Measurements from ENCODE around the gene IRF5.

IRF5 gene

GRCh38 chr7:128904381-128905197 is 33.1 kb upstream of the IRF5 start:
- Histone ChIP-seq H3K9me2 (replicated peaks; ENCODE audit: low read depth, low read length) (no peaks in the 10 kb centered on the region), H3K36me3 (ENCODE audit: insufficient read depth, low read length) (no peaks in the 10 kb centered on the region), H3K4me2 (ENCODE audit: low read depth, low read length, poor library complexity, severe bottlenecking) (peak overlapping the region; percentile 23), H3K9ac (ENCODE audit: low read depth, low read length, poor library complexity, severe bottlenecking) (no peak overlapping the region), H3K4me3 (ENCODE audit: low read length, poor library complexity, severe bottlenecking) (peak overlapping the region; percentile 11), H3K4me1 (ENCODE audit: insufficient read depth, low read length, poor library complexity, severe bottlenecking) (peaks cover 4% of the 10 kb centered on the region), H3K79me2 (ENCODE audit: insufficient read depth, low read length) (no peaks in the 10 kb centered on the region), H3F3A (ENCODE audit: low read depth) (no peaks in the 10 kb centered on the region), H2AFZ (ENCODE audit: low read length) (peak overlapping the region; percentile 47), H3K9me3 (ENCODE audit: insufficient read depth, low read depth, low read length) (0 out of 2 replicates have a peak, but pooled peaks cover under 1% of the 10 kb centered on the region), H4K20me1 (ENCODE audit: insufficient read depth, low read length, poor library complexity, severe bottlenecking) (no peaks in the 10 kb centered on the region), H3K27me3 (ENCODE audit: insufficient read depth, low read length, poor library complexity, severe bottlenecking) (no peaks in the 10 kb centered on the region)
- TF ChIP-seq CTCF (conservative IDR thresholded peaks at IDR 0.05; ENCODE audit: low read length) (peak; percentile 89), EZH2phosphoT487 (IDR thresholded peaks at IDR 0.05; ENCODE audit: borderline replicate concordance) (no peak)

GRCh38 chr7:128906001-128906765 is 31.5 kb upstream of the IRF5 start:
- Histone ChIP-seq H3F3A (ENCODE audit: low read depth) (no peaks in the 10 kb centered on the region), H3K27me3 (ENCODE audit: insufficient read depth, low read length, poor library complexity, severe bottlenecking) (no peaks in the 10 kb centered on the region), H3K9ac (ENCODE audit: low read depth, low read length, poor library complexity, severe bottlenecking) (no peak overlapping the region), H3K79me2 (ENCODE audit: insufficient read depth, low read length) (no peaks in the 10 kb centered on the region), H3K4me1 (ENCODE audit: insufficient read depth, low read length, poor library complexity, severe bottlenecking) (peaks cover 4% of the 10 kb centered on the region), H3K4me2 (ENCODE audit: low read depth, low read length, poor library complexity, severe bottlenecking) (no peak overlapping the region), H3K9me3 (ENCODE audit: insufficient read depth, low read depth, low read length) (no peaks in the 10 kb centered on the region), H2AFZ (ENCODE audit: low read length) (no peak overlapping the region), H3K9me2 (replicated peaks; ENCODE audit: low read depth, low read length) (no peaks in the 10 kb centered on the region), H3K4me3 (ENCODE audit: low read length, poor library complexity, severe bottlenecking) (no peak overlapping the region), H3K36me3 (ENCODE audit: insufficient read depth, low read length) (no peaks in the 10 kb centered on the region), H4K20me1 (ENCODE audit: insufficient read depth, low read length, poor library complexity, severe bottlenecking) (no peaks in the 10 kb centered on the region)
- no peak for TF ChIP-seq EZH2phosphoT487 (IDR thresholded peaks at IDR 0.05; ENCODE audit: borderline replicate concordance)
- no peak for TF ChIP-seq CTCF (conservative IDR thresholded peaks at IDR 0.05; ENCODE audit: low read length)

- no peak overlapping the region for H2AFZ ChIP-seq (ENCODE audit: low read length)
- H3K4me2 ChIP-seq (ENCODE audit: low read depth, low read length, poor library complexity, severe bottlenecking): no peak overlapping the region
- TF ChIP-seq EZH2phosphoT487 (IDR thresholded peaks at IDR 0.05; ENCODE audit: borderline replicate concordance): no peak
- TF ChIP-seq CTCF (conservative IDR thresholded peaks at IDR 0.05; ENCODE audit: low read length): no peak
- peaks cover 4% of the 10 kb centered on the region for H3K4me1 ChIP-seq (ENCODE audit: insufficient read depth, low read length, poor library complexity, severe bottlenecking)
- H3K27me3 ChIP-seq (ENCODE audit: insufficient read depth, low read length, poor library complexity, severe bottlenecking): no peaks in the 10 kb centered on the region
- H3K4me3 ChIP-seq (ENCODE audit: low read length, poor library complexity, severe bottlenecking): no peak overlapping the region
- H3F3A ChIP-seq (ENCODE audit: low read depth): no peaks in the 10 kb centered on the region
- H3K36me3 ChIP-seq (ENCODE audit: insufficient read depth, low read length): no peaks in the 10 kb centered on the region
- H3K9me2 ChIP-seq (replicated peaks; ENCODE audit: low read depth, low read length): no peaks in the 10 kb centered on the region
- no peaks in the 10 kb centered on the region for H3K9me3 ChIP-seq (ENCODE audit: insufficient read depth, low read depth, low read length)
- H3K79me2 ChIP-seq (ENCODE audit: insufficient read depth, low read length): no peaks in the 10 kb centered on the region
- H4K20me1 ChIP-seq (ENCODE audit: insufficient read depth, low read length, poor library complexity, severe bottlenecking): no peaks in the 10 kb centered on the region
- no peak overlapping the region for H3K9ac ChIP-seq (ENCODE audit: low read depth, low read length, poor library complexity, severe bottlenecking)
Measured at GRCh38 chr7:128906766-128907559, 30.8 kb upstream of the IRF5 start.
